ENCODE measurements around the gene ELP5. TPM values are rescaled to one million over a fixed set of nuclear protein-coding genes. Genes with fewer than 3 reads are reported as not detected.

Gene ELP5
- total RNA-seq, 4 donors from 2014 or later = 29.6 to 36.8 (median 33.8) TPM

DNA sequence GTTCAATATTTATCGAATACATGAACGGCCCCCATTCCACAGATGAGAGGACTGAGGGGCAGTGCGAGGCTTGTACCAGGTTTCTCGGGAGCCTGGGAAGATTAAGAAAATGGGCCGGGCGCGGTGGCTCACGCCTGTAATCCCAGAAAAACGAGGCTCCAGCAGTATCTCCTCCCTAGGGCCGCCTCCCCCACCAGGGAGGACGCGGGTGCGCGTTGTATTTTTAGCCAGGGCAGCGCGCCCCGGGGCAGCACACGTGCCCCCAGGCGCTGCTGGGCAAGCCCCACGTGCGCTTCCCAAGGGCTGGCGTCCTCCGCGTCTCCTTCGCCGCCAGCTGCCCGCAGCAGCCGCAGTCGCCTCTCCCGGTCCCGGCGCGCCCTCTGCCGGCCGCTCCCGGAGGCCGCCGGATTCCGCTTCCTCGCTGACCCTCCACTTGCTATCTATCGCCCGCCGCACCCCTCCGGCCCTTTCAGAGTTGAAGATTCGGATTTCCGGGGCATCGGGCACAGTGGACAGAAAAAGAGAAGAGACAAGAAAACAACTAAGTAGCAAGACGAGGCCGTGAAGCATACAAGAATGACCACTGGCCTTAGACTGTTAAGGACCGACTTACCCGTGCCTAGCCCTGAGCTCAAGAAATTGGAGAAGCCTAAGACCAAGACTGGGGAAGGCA lies 44.3 kb downstream of the ELP5 start:
- WGBS, 2 donors (ENCODE audit: low coverage in 1 of 2) = 4 to 38% methylated on average over 2 to 15 of the region's 51 CpGs
- peak; percentile 88 for ATAC-seq
- H3K27ac ChIP-seq = peak overlapping the region; percentile 58 to 98 (median 90)
- TF ChIP-seq EP300 (IDR thresholded peaks at IDR 0.05) (no peak), POLR2A (IDR thresholded peaks at IDR 0.05) (no peak), POLR2AphosphoS5 (IDR thresholded peaks at IDR 0.05) (peak; percentile 78)
- TF ChIP-seq, protein P1, sequence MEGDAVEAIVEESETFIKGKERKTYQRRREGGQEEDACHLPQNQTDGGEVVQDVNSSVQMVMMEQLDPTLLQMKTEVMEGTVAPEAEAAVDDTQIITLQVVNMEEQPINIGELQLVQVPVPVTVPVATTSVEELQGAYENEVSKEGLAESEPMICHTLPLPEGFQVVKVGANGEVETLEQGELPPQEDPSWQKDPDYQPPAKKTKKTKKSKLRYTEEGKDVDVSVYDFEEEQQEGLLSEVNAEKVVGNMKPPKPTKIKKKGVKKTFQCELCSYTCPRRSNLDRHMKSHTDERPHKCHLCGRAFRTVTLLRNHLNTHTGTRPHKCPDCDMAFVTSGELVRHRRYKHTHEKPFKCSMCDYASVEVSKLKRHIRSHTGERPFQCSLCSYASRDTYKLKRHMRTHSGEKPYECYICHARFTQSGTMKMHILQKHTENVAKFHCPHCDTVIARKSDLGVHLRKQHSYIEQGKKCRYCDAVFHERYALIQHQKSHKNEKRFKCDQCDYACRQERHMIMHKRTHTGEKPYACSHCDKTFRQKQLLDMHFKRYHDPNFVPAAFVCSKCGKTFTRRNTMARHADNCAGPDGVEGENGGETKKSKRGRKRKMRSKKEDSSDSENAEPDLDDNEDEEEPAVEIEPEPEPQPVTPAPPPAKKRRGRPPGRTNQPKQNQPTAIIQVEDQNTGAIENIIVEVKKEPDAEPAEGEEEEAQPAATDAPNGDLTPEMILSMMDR (IDR thresholded peaks at IDR 0.05) = peak in 3 of 4 experiments; percentile 98 to 99 (median 99)
- H3K9me3 ChIP-seq = no peaks in the 10 kb centered on the region
- H3K4me3 ChIP-seq = peak overlapping the region in 1 of 2 donors; percentile 30
- H3K27me3 ChIP-seq = peaks cover 25% of the 10 kb centered on the region
- H3K4me1 ChIP-seq = peaks cover 5 to 56% (median 41%) of the 10 kb centered on the region in 3 donors
- H3K36me3 ChIP-seq = no peaks in the 10 kb centered on the region

DNA sequence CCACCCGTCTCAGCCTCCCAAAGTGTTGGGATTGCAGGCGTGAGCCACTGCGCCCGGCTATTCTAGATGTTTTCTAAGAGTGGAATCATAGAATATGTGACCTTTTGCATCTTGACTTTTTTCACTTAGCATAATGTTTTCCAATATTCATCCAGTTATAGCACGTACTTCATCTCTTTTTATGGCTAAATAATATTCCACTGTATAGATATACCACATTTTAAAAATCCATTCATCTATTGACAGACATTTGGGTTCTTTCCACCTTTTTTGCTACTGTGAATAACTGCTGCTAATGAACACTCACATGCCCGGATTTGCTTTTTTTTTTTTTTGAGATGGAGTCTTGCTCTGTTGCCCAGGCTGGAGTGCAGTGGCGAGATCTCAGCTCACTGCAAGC lies 52.2 kb downstream of the ELP5 start:
- whole genome bisulfite sequencing, 2 donors (ENCODE audit: low coverage in 1 of 2) = 90 to 91% methylated on average over 3 to 7 of the region's 7 CpGs
- Histone ChIP-seq H3K4me3 (no peak overlapping the region), H3K4me1 (peaks cover 2 to 15% (median 4%) of the 10 kb centered on the region in 3 donors), H3K9me3 (no peaks in the 10 kb centered on the region), H3K27me3 (no peaks in the 10 kb centered on the region), H3K27ac (no peak overlapping the region), H3K36me3 (peaks cover 0 to under 1% of the 10 kb centered on the region in 2 donors)
- ATAC-seq = no peak
- TF ChIP-seq, protein P1 (IDR thresholded peaks at IDR 0.05) = no peak
- TF ChIP-seq POLR2AphosphoS5 (IDR thresholded peaks at IDR 0.05) (no peak), POLR2A (IDR thresholded peaks at IDR 0.05) (no peak), EP300 (IDR thresholded peaks at IDR 0.05) (no peak)

DNA sequence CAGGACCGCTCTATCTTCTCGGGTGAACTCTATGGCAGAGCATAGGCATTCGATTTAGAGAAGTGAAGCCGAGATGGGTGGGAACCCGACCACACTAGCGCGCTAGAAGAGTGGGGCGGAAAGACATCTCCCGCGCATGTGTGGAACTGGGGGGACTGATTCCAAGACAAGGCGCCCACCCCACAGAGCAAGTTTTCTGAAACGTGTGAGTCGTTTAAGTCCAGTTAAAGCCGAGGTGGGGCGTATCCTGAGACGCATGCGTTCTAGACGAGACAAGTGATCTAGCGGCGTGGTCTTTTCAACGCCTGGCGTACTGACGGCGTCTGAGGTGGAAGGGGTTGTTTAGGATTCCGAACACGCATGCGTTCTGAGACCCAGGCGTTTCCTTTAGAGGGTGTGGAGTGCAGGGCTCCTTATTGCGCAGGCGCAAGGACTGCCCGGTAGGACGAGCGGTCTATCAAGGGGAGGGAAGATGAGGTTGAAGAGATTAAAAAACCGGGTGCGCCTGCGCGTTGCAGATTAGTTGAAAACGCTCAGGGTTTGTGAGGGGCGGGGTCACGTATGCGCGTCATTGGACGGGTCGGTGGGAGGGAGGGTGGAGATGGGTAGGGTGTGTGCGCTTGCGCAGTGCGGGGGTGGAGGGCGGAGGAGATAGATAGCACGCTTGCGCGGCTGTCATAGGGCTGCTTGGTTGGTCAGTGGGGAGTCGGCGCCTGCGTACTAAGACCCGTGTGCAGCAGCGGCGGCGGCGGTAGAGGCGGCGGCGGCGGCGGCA lies 55.1 kb downstream of the ELP5 start, which contains the start of gene EIF5A:
Gene EIF5A, plus strand, starts transcription at position 718 of the 775 bp plus-strand sequence. CDS start 2,008 bp downstream, outside the sequence.
- peak; percentile 93 for ATAC-seq

DNA sequence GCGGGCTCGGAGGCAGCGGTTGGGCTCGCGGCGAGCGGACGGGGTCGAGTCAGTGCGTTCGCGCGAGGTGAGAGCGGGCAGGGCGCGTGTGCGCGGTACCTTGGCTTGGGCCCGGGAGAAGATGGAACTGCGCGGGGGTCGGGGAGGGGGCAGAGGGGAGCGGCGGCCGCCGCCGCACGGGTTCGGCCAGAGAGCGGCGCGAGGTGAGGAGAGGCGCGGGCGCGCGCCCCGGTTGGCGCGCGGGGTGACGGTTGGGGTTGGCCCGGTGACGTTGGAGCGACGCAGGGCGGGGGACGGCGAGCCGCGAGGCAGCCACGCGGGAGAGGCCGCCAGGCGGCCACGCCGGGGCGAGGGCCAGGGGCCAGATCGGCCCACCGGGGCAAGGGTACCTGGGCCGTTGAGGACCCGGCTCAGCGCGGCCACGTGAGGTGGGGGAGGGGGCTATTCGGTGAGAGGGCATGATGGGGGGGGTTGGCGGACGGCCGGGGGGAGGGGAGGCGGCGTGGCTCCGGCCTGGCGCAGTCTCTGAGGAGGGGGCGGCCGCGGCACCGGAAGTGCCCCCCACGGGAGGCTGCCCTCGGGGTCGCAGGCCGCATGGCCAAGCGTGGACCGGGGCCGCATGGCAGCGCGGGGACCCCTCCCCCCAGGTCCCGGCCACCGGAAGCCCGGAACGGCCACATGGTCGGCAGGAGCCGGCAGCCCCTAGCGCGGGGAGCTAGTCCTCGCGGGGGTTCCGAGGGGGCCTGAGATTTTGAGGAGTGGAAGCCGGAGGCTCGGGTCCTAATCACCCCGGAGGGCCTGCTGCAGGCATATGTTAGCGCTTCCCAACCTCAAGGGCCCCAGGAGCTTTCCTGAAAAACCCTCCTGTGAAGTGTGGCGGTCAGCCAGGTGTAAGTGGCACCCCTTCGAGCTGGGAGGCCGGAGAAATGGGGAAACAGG lies 55.9 kb downstream of the ELP5 start:
- no peaks in the 10 kb centered on the region for H3K9me3 ChIP-seq
- peak; percentile 17 for ATAC-seq

More for the DNA sequence above, 55.1 kb downstream of the ELP5 start, which contains the start of gene EIF5A:
- WGBS, 2 donors (ENCODE audit: low coverage in 1 of 2) = 0% methylated on average over 10 to 37 of the region's 64 CpGs
- H3K27ac ChIP-seq = peak within 1 kb of the TSS; percentile 91 to 100 (median 100)
- H3K27me3 ChIP-seq = no peaks in the 10 kb centered on the region
- H3K4me3 ChIP-seq = peak within 1 kb of the TSS; percentile 68 to 99
- peaks cover 3 to 29% of the 10 kb centered on the region in 2 donors for H3K36me3 ChIP-seq
- H3K4me1 ChIP-seq = peaks cover 5 to 42% (median 15%) of the 10 kb centered on the region in 3 donors
- H3K9me3 ChIP-seq = no peaks in the 10 kb centered on the region
- TF ChIP-seq POLR2A (IDR thresholded peaks at IDR 0.05) = peak; percentile 74 to 93
- peak; percentile 94 for TF ChIP-seq POLR2AphosphoS5 (IDR thresholded peaks at IDR 0.05)
- no peak for TF ChIP-seq EP300 (IDR thresholded peaks at IDR 0.05)
- TF ChIP-seq, protein P1 (IDR thresholded peaks at IDR 0.05) = no peak

More for the DNA sequence above, 55.9 kb downstream of the ELP5 start:
- H3K36me3 ChIP-seq = peaks cover 3 to 38% of the 10 kb centered on the region in 2 donors
- peaks cover 5 to 51% (median 16%) of the 10 kb centered on the region in 3 donors for H3K4me1 ChIP-seq
- peak overlapping the region; percentile 91 to 100 (median 100) for H3K27ac ChIP-seq
- 0% methylated on average over 3 of the region's 104 CpGs; no CpG with 5 or more reads in 1 of the 2 donors for WGBS, 2 donors (ENCODE audit: low coverage in 1 of 2)
- TF ChIP-seq, protein P1 (IDR thresholded peaks at IDR 0.05) = peak in 3 of 4 experiments; percentile 13 to 44 (median 33)
- TF ChIP-seq POLR2AphosphoS5 (IDR thresholded peaks at IDR 0.05) = no peak
- peak in 1 of 2 donors; percentile 95 for TF ChIP-seq POLR2A (IDR thresholded peaks at IDR 0.05)
- TF ChIP-seq EP300 (IDR thresholded peaks at IDR 0.05) = no peak
- no peaks in the 10 kb centered on the region for H3K27me3 ChIP-seq
- H3K4me3 ChIP-seq = peak overlapping the region; percentile 68 to 99

Measured in gastroesophageal sphincter (tissue), 4 donors.